NCI-H1105 treated with DMSO at 0.1 percent for 48 hours (cell line): Measurements from ENCODE around the gene C19orf81.

ENCODE experiments used
- DNase-seq: peaks from one replicate; lab custom pipeline; 2025; lab: John Stamatoyannopoulos, UW

Gene C19orf81

GRCh38 chr19:50629801-50630200, 19.4 kb upstream of the C19orf81 start:
- no peak for DNase-seq

GRCh38 chr19:50632151-50632835, 17.0 kb upstream of the C19orf81 start:
- no peak for DNase-seq

DNA sequence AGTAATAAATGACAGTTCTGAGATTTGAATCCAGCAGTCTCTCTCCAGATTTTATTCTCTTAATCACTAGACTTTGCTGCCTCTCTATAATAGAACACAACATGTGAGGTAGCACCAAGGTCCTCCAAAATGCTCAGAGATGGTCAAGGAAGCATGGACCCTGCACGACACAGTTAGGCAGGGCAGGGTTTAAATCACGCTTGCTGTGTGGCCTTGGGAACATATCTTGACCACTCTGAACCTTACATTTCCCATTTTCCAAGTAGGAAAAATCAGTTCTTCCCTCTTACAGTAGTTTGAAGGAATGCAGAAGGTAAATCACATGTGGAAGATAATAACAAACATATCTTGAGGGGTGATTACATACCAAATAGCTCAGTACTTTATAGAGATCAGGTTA, 15.9 kb upstream of the C19orf81 start:
- no peak for DNase-seq

GRCh38 chr19:50633973-50634372, 15.3 kb upstream of the C19orf81 start:
- no peak for DNase-seq

GRCh38 chr19:50636317-50637085, 12.7 kb upstream of the C19orf81 start:
- DNase-seq: no peak

GRCh38 chr19:50638600-50638999, 10.6 kb upstream of the C19orf81 start:
- no peak for DNase-seq

DNA sequence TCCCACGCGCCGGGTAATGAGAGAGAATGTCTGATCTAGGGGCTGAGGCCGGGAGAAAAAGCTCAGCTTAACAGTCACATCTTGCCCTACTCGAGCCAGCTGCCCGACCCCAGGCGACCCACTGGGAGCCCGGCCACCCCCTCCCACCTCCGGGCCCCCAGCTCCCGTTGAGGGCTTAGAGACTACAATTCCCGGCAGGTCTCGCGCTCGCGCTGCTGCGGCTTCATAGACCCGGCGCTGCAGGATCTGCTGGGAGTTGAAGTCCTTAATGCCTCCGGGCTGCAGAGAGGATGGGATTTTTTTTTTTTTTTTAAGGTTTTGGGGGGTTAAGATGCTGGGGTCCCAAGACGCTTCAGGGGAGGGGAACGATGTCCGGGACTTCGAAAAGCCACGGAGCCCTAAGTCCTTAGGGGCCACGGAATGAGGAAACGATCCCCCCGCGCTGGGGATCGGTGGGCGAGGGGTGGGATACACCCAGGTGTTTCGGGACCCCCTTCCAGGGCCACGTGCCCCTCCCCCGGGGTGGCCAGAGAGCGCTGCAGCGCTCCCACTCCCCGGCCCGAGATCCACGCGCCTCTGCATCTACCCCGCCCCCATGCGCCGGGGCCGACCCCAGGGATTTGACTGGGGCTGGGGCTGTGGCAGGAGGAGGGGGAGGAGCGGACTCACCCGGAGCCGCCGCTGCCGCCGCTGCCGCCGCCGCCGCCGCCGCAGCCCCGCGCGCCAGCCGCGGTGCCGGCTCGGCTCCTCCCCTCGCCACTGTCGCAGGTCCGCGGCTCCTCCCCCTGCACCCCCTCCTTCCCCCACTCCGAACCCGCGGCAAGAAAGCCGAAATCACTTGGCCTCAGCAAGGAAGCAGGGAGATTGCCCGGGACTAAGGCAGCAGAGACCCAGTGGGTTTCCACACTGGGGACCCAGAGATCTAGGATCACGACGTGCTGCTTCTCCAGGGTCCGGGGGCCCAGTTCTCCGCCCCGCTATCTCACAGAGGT, 9.8 kb upstream of the C19orf81 start, which contains the start of gene SYT3:
Gene SYT3 (minus strand): TSS at position 761 of the 992 bp plus-strand sequence. CDS start 2,470 bp downstream, outside the sequence.
- DNase-seq: peak; percentile 42

DNA sequence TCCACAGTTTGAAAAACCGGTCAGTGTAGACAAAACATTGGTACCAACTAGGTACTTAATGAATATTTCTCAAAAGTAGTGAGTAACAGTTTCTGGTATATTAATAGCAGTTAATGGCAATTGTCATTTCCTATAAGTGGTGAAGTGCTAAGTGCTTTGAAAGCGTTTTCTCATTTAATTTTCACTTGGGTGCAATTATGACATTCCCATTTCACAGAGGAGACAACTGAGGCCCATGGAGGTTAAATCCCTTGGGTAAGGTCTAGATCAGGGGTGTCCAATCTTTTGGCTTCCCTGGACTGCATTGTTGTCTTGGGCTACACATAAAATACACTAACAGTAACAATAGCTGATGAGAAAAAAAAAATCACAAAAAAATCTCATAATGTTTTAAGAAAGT, 8.9 kb upstream of the C19orf81 start:
- DNase-seq: no peak

GRCh38 chr19:50644315-50644915, 4.8 kb upstream of the C19orf81 start:
- DNase-seq: no peak

- no peak for DNase-seq
Measured at GRCh38 chr19:50645107-50645506, 4.1 kb upstream of the C19orf81 start.

DNA sequence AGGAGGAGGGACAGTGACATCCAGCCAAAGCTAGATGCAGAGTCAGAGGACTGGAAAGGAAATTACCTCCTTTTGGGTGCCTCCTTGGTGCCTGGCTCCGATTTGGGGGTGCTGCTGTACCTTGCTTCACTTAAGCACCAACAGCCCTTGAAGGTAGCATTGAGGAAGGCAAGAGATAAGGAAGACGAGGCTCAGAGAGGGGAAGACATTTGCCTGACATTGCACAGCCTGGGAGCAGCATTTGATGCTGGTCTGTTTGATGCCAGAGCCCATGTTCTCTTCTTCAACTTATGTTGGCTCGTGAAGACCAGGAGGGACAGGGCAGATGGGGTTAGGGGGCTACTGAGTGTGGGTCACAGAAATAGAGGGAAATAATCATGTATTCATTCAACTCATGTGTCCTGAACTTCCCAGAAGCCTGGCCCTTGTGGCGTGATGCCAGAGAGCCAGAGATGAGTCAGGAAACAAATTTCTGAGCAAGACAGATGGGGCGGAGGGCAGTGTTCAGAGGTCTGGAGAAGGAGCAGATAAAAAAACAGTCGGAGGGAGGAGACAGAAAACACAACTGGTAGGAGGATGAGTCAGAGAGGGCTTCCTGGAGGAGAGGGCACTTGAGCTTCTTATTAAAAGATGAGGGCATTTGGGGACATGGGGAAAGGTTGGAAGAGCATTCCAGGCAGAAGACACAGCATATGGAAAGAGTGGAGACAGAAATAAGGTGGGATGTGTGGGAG, 3.0 kb upstream of the C19orf81 start:
- no peak for DNase-seq

DNA sequence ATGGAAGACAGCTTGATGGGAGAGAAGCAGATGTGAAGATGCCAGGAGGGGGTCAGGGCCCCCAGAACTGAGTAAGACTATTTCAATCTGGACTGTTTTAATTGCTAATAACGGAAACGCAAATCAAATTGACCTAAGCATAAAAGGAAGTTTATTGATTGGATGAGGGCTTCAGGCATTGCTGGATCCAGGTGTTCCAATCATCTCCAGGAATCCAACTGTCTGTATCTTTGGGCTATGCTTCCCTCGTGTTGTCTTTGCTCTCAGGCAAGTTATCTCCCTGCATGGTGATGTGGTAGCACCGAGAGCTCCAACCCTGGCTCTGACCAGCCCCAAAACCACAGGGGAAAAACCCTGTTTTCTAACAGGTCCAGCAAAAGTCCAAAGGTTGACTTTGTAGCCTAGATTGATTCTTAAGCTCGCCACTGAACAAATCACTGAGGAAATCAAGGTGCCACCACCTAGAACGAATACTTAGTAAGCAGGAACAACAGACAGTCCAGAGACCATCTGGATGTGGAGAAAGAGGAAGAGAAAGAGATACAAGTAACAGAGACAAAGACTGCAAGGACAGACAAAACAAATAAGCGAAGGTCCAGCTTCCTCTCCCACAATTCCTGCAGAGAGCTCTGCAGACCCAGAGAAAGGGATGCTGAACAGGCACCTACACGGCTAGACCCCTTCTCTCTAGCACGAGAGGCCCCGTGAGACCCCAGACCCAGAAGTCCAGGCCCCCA, 1.2 kb upstream of the C19orf81 start:
- no peak for DNase-seq

GRCh38 chr19:50648659-50649058, 586 bp upstream of the C19orf81 start:
- DNase-seq: no peak

- DNase-seq: no peak
Measured at GRCh38 chr19:50651174-50651573, 1.9 kb downstream of the C19orf81 start.

DNA sequence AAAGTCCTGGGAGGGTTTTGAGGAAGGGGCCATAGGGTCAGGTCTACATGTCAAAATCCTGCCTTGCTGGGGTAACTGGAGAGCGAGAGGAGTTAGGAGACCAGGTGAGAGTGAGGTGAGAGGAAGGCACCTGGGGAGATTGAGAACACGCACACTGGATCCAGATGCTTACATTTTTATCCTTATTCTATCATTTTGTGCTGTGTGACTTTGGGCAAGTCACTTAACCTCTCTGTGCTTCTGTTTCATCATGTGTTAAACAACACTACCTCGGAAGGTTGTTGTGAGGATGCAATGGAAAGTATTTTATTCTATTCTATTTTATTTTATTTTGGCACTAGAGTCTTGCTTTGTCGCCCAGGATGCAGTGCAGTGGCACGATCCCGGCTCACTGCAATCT, 3.5 kb downstream of the C19orf81 start:
- DNase-seq: no peak

- no peak for DNase-seq
Measured at GRCh38 chr19:50654882-50655281, 5.6 kb downstream of the C19orf81 start.

- DNase-seq: no peak
Measured at GRCh38 chr19:50657222-50657669, 8.0 kb downstream of the C19orf81 start.

DNA sequence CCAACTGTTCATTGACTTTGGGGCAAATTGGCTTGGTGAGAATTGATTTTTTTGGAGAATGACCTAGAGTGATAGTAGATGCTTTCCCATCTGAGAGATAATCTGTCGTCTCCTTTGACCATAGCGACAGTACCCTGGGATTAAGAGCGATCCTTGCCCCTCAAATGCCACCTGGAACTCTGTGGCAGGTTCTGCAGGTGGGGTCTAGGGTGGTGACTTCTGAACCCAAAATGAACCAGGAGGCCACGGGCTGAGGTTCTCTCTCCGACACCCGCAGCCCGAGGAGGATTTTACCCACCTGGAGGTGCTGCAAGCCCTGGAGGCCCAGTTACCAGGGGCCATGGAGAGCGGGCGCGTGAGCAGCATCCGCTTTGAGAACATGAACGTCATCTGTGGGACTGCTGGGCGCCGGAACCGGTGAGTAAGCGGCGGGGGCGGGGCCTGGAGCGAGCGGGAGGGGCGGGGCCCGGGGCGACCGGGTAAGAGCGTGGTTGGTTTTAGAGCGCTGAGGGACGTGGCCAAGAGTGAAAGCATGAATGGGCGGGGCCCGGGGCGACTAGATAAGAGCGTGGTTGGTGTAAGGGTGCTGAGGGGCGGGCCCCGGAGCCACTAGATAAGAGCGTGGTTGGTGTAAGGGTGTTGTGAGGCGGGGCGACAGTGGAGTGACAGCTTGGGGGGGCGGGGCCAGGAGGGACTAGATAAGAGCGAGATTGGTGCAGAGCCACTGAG, 8.6 kb downstream of the C19orf81 start:
- DNase-seq: no peak

DNA sequence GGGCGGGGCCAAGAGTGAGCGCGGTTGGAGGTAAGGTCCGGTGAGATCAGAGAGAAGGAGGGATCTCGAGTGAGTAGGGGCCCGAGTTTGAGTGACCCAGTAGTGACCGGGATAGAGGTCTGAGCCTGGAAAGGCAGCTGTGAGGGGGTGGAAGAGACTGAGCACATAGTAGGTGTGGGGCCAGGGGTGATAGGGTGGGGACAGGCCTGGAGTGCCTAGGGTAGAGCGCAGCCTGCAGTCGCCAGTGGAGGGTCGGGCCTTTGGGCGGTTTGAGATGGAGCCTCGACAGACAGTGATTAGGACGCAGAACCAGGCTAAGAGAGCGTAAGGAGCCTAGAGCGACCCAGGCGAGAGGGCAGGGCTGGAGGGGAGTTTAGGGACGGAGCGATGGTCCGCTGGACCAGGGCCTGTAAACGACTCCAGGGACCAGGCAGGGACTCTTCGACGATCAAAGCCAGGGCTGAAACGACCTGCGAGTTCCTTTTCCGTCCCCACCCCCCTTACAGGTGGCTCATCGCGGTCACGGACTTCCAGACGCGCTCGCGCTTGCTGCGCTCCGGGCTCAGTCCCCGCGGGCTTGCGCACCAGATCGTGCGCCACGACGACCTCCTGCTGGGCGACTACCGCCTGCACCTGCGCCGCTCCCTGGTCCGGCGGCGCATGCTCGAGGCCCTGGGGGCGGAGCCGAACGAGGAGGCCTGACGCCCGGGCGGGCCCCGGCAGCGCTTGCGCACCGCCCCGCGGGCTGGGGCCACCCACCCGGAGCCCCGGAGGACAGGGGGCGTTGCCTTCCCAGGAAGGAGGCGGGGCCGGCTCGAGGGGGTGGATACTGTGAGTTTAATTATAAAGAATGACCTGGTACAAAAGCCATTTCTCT, 9.4 kb downstream of the C19orf81 start:
- DNase-seq: no peak
